ENCODE measurements around the gene HASPIN. TPM values are rescaled to one million over a fixed set of nuclear protein-coding genes. Genes with fewer than 3 reads are reported as not detected.
A peak's percentile ranks its signal among the peaks of the same experiment; 100 is the strongest.

HASPIN gene
- total and polyA plus RNA-seq, 2 of the 13 experiments (the other 11 are each of a cell fraction or from before 2014, with no cell fraction given), result 2.7 to 8.1 TPM

DNA sequence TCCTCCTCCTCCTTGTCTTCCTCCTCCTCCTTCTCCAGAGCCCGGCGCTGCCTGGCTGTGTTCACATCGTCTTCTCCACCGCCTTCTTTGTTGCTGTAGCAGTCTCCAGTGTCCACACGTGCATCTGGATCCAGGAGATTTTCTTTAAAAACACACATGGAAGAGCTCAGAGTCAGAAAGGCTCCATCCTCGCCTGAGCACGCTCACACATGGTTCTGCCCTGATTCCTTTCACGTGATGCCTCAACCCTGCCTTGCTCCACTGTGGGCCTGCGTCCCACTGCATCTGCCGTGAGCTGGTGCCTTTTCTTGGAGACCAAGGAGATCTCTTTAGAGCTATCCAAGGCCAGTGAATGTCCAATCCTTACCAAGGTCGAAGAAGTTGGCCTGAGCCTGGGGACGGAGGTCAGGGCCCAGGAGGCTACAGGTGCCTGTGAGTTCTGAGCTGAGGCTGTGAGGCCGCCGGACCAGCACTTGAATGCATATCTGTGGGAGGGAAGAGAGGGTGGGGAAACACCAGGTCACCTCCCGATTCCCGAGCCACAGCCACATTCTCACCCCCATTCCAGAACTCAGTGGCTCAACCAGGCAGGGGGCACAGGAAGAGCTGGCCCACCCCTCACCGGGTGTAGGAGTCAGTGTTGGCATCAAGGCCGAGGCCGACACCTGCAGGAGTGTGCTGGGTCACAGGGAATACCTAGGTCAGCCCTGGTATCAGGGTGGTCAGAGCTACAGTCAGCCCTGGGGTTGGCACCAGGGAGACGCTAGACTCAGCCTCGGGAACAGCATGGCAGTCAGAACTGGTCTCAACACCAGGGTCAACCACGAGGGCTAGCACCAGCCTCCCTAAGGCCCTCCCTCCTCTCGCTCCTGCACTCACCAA lies 37.6 kb downstream of the HASPIN start:
- no peak overlapping the region for H3K4me3 ChIP-seq (replicated peaks in 1 of 3; ENCODE audit: insufficient read depth in 1 of 3, low read depth in 2 of 3, low read length in 3 of 3)
- no peaks in the 10 kb centered on the region for H3K36me3 ChIP-seq (replicated peaks in 1 of 2; ENCODE audit: control insufficient read depth in 1 of 2, insufficient read depth in 2 of 2, low read length in 2 of 2)
- FAIRE-seq (no peak), DNase-seq (ENCODE audit: low spot score) (no peak), ATAC-seq (peak; percentile 16; the same call in 1 of the 3 replicates)
- H2AFZ ChIP-seq (ENCODE audit: low read length), result no peak overlapping the region
- no peaks in the 10 kb centered on the region for H4K20me1 ChIP-seq (ENCODE audit: insufficient read depth, low read length)
- H3K9me3 ChIP-seq (ENCODE audit: low read length), result peaks cover 5% of the 10 kb centered on the region; the same call in 1 of the 2 replicates
- BruUV-seq (replicated peaks), result no TSS peak
- WGBS (ENCODE audit: low lambda C conversion rate), result 74% methylated on average over 14 of the region's 23 CpGs
- POLR2A ChIA-PET, result interaction anchor here (1.0 kb wide), 1 partner anchor 44 kb away, joined by 3 read pairs; no protein-coding TSS in a partner anchor
- no peak overlapping the region for H3K9ac ChIP-seq (ENCODE audit: insufficient read depth, low read depth, low read length)
- H3K27me3 ChIP-seq (ENCODE audit: control insufficient read depth in 1 of 2, insufficient read depth in 2 of 2, low read length in 2 of 2), result no peaks in the 10 kb centered on the region
- H3K4me1 ChIP-seq (ENCODE audit: insufficient read depth, low read length), result peaks cover 49% of the 10 kb centered on the region
- H3K4me2 ChIP-seq (ENCODE audit: low read depth, low read length), result no peak overlapping the region
- H3K79me2 ChIP-seq (ENCODE audit: insufficient read depth, low read length), result no peaks in the 10 kb centered on the region
- in situ Hi-C loops (cut with HindIII; ENCODE audit: extremely low pct_ligation_motif_present, low pct_unique_long_range_greater_than_20kb) (no loop called here), intact Hi-C loops (cut with micrococcal nuclease; ENCODE audit: unreplicated experiment) (no loop called here)
- TF ChIP-seq ZFP36L1 (CRISPR knock-in tag; IDR thresholded peaks at IDR 0.05) (no peak), KDM2A (CRISPR knock-in tag; IDR thresholded peaks at IDR 0.05; ENCODE audit: borderline replicate concordance, low read depth) (no peak), KDM5B (CRISPR knock-in tag; IDR thresholded peaks at IDR 0.05; ENCODE audit: borderline replicate concordance) (0 out of 2 replicates have a peak, but pooled peaks have one; percentile 26)
- TF ChIP-seq, protein P1, sequence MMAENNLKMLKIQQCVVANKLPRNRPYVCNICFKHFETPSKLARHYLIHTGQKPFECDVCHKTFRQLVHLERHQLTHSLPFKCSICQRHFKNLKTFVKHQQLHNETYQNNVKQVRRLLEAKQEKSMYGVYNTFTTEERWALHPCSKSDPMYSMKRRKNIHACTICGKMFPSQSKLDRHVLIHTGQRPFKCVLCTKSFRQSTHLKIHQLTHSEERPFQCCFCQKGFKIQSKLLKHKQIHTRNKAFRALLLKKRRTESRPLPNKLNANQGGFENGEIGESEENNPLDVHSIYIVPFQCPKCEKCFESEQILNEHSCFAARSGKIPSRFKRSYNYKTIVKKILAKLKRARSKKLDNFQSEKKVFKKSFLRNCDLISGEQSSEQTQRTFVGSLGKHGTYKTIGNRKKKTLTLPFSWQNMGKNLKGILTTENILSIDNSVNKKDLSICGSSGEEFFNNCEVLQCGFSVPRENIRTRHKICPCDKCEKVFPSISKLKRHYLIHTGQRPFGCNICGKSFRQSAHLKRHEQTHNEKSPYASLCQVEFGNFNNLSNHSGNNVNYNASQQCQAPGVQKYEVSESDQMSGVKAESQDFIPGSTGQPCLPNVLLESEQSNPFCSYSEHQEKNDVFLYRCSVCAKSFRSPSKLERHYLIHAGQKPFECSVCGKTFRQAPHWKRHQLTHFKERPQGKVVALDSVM (CRISPR knock-in tag; IDR thresholded peaks at IDR 0.05), result 0 out of 2 replicates have a peak, but pooled peaks have one; percentile 24
- CTCF ChIA-PET (ENCODE audit: low intra/inter-chr PET ratio, low total read pairs), result no interaction called here
- no peak overlapping the region for H3K27ac ChIP-seq (ENCODE audit: extremely low read length, insufficient read depth, low read length)

All from HepG2 (cell line).